A673 (cell line): ENCODE measurements around the gene KEL.

Experiments
- CTCF ChIP-seq: fragments of 300-800, 200-600 bp; sonication (generic); conservative IDR thresholded peaks from 2 replicates; pipeline ENCODE4 v1.5.1; 2017; ENCODE audit warnings: low read depth, mild to moderate bottlenecking, antibody characterized with exemption, low read length, moderate library complexity, mixed read lengths
- EZH2 ChIP-seq: fragments of 200-600 bp; sonication (generic); IDR thresholded peaks from 2 replicates; pipeline ENCODE4 v1.6.1; 2017; ENCODE audit warnings: borderline replicate concordance, low read depth, mild to moderate bottlenecking, mixed read lengths, antibody characterized with exemption, low read length; ENCODE audit not compliant: poor library complexity, severe bottlenecking

DNA sequence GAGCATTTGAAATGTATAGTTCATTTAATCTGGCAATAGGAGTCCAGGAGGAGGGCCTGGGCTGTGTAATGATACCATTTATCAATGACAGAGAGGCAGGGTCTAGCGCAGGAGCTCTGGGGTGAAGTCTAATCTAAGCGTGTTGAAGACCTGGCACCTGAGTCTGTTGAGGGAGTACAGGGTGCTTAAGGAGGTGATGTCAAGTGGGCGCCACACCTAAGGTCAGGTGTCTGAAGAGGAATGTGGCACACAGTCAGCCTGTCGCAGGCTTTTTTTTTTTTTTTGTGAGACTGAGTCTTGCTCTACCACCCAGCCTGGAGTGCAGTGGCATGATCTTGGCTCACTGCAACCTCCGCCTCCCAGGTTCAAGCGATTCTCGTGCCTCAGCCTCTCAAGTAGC, 20.6 kb downstream of the KEL start:
- TF ChIP-seq CTCF (no peak), EZH2 (no peak)
